Small intestine (tissue), 7 donors: ENCODE measurements around the gene APLN. TPM values are rescaled to one million over a fixed set of nuclear protein-coding genes. Genes with fewer than 3 reads are reported as not detected.

Source experiments
- DNase-seq, 2 donors: peaks; one replicate each; pipeline versions ENCODE4 v3.0.0 to v3.0.0-alpha.2; 2013
- FAIRE-seq: peaks from 2 replicates; lab custom pipeline; 2012; peaks lifted over from hg19 to GRCh38; lab: Jason Lieb, UNC
- H3K27ac ChIP-seq, 3 donors: one replicate each; pipeline ENCODE4 v1.5.1; 2013; ENCODE audit warnings: low read length in 2 of 3, mild to moderate bottlenecking in 2 of 3, control low read depth in 1 of 3, inconsistent platforms in 1 of 3, low read depth in 1 of 3, moderate library complexity in 1 of 3
- H3K27me3 ChIP-seq, 3 donors: one replicate each; pipeline ENCODE4 v1.6.1; 2013; ENCODE audit warnings: low read length in 3 of 3, inconsistent platforms in 1 of 3; ENCODE audit not compliant: control insufficient read depth in 3 of 3, insufficient read depth in 3 of 3
- H3K36me3 ChIP-seq, 3 donors: one replicate each; pipeline ENCODE4 v1.6.1; 2013; ENCODE audit warnings: low read length in 3 of 3, inconsistent platforms in 1 of 3, low read depth in 1 of 3, mild to moderate bottlenecking in 1 of 3, moderate library complexity in 1 of 3; ENCODE audit not compliant: control insufficient read depth in 3 of 3, insufficient read depth in 2 of 3
- H3K4me1 ChIP-seq, 3 donors: one replicate each; pipeline ENCODE4 v1.6.1; 2013; ENCODE audit warnings: low read length in 2 of 3, inconsistent platforms in 1 of 3, low read depth in 1 of 3, mild to moderate bottlenecking in 1 of 3, moderate library complexity in 1 of 3; ENCODE audit not compliant: control insufficient read depth in 3 of 3, insufficient read depth in 2 of 3
- H3K4me3 ChIP-seq, 3 donors: one replicate each; pipeline ENCODE4 v1.5.1; 2013; ENCODE audit warnings: low read length in 3 of 3, control low read depth in 1 of 3, inconsistent platforms in 1 of 3, low read depth in 1 of 3, mild to moderate bottlenecking in 1 of 3, moderate library complexity in 1 of 3
- H3K9me3 ChIP-seq, 2 donors: one replicate each; pipeline ENCODE4 v1.6.1; 2013; ENCODE audit warnings: low read depth in 1 of 2, low read length in 1 of 2; ENCODE audit not compliant: control insufficient read depth in 2 of 2, insufficient read depth in 1 of 2
- WGBS, 3 donors: extraction: QIAGEN DNeasy Blood & Tissue Kit; methylation state at CpG; one replicate each; pipeline ENCODE4 v1.1.7; 2013; 5-methylcytosine and 5-hydroxymethylcytosine counted together
- polyA plus RNA-seq, 4 donors: library from polyadenylated mRNA; stranded (reverse) in 3 of 4; unstranded in 1 of 4; fragments of 200-250 nt in 3 of 4; fragments of 120-200 nt in 1 of 4; gene quantifications; one replicate each; pipeline versions ENCODE4 v1.2.1 to v1.2.3, GENCODE V29; 2013
- donor health status: healthy with polysubstance abuse.
- donor health status: control.
- donor health status: control.
- donor health status: Bipolar disorder and iron deficiency.
- donor health status: healthy.

The APLN gene
- polyA plus RNA-seq, 4 donors = 0.27 to 1.5 (median 1.2) TPM; not detected in 1

DNA sequence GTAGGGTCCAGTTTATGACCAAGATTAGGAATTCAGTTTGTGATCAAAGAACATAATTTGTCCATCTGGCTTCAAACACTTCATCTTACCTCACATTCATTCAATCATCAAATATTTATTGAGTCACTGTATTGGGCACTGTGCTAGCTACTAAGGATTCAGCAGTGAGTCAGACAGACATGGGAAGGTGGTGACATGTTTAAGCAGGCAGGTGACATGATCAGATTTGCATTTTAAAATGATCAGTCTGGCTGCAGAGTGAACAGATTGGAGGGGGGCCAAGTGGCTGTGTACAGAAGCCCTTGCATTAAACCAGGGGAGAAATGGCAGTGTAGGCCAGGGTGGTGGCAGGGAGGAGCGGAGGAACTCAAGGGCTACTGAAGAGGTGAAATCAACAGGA lies 25.1 kb upstream of the APLN start:
- Histone ChIP-seq H3K27ac (no peak overlapping the region), H3K4me1 (peaks cover 0 to 13% (median 2%) of the 10 kb centered on the region in 3 donors), H3K9me3 (no peaks in the 10 kb centered on the region), H3K27me3 (no peaks in the 10 kb centered on the region), H3K4me3 (no peak overlapping the region), H3K36me3 (no peaks in the 10 kb centered on the region)
- DNase-seq = no peak
- 82 to 100% (median 93%) methylated on average over 1 of the region's 1 CpG for WGBS, 3 donors
- FAIRE-seq = no peak

DNA sequence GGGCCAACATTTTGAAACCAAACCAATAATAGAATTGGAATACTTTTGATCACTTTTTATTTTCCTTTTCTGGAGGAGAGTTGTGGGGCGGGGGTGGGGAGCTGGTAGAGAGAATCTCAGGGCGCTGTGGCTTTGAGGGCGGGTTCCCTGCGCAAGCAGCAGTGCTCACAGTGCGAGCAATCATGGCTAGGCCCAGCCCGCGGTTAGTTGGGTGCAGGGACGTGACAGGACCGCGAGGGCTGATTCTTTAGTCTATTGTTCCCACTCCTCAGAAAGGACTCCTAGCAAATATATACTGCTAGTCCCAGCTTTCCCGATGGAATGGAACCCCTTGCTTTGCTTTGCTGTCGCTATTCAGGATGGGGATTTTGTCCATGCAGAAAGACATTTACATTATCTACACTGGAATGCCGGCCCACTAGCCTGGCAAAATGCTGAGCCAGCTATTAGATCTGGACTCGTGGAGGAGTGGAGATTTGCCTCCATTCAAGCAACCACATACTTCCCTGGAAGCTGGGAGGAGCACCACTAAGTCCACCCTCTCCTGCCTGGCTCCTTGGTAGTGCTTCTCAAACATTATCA lies 23.9 kb upstream of the APLN start:
- peak overlapping the region; percentile 42 to 88 (median 86) for H3K27ac ChIP-seq
- no peaks in the 10 kb centered on the region for H3K36me3 ChIP-seq
- H3K9me3 ChIP-seq = no peaks in the 10 kb centered on the region

DNA sequence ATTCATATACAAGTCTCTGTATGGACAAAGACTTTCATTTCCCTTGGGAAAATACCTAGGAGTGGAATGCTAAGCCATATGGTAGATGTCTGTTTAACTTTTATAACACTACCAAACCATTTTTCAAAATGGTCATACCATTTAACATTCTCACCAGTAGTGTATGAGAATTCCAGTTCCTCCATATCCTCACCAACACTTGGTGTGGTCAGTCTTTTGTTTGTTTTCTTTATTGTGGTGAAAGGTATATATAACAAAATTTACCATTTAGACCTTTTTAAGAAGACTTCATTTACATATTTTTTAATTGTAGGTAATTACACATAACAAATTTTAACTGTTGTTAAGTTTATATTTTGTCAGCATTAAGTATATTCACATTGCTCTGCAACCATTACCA lies 12.7 kb upstream of the APLN start:
- peaks cover 0 to 2% (median 0%) of the 10 kb centered on the region in 3 donors for H3K4me1 ChIP-seq
- DNase-seq (no peak), FAIRE-seq (no peak)
- H3K27ac ChIP-seq = no peak overlapping the region
- H3K4me3 ChIP-seq = no peak overlapping the region
- peaks cover 0 to 4% of the 10 kb centered on the region in 2 donors for H3K9me3 ChIP-seq
- H3K27me3 ChIP-seq = no peaks in the 10 kb centered on the region
- H3K36me3 ChIP-seq = no peaks in the 10 kb centered on the region

More for the DNA sequence above, 23.9 kb upstream of the APLN start:
- FAIRE-seq (no peak), DNase-seq (peak; percentile 16 to 42)
- Histone ChIP-seq H3K4me3 (peak overlapping the region; percentile 11 to 35 (median 30)), H3K4me1 (peaks cover 0 to 13% (median 2%) of the 10 kb centered on the region in 3 donors), H3K27me3 (no peaks in the 10 kb centered on the region)
- WGBS, 3 donors = 16 to 46% (median 21%) methylated on average over 13 to 14 of the region's 14 CpGs

DNA sequence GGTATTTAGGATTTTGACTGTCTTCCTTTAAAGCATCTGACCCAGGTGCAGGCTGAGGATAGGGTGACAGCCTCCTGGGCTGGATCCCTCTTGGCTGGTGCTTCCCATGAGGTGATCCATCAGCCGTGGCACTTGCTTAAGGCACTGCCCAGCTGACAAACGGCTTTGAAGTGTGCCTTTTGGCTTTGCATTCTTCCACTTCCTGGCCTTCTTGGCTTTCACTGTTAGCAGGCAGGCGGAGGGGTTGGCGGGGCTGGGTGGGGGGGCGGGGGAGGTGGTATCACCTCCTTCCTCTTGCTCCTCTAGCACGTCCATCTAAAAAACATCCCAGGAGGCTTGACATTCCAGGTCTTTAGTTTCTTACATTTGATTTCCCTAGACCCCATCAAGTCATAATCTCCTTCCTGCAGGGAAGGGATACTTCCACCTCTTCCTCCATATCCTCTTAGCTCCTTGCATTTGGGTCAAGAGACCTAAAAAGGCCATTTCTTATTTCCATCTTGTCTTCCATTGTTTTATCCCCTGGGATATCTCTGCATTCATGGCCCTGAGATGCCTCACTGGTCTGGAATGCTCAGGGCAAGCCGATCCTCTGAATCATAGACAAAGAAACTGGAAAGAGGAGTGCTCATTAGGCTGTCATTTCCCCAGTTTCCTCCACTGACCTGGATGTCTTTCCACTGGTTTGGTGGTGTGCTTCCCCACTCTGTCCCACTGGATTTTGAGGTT lies 11.3 kb upstream of the APLN start:
- Histone ChIP-seq H3K27me3 (no peaks in the 10 kb centered on the region), H3K4me1 (peaks cover 0 to 2% (median 0%) of the 10 kb centered on the region in 3 donors), H3K36me3 (no peaks in the 10 kb centered on the region), H3K9me3 (no peaks in the 10 kb centered on the region), H3K27ac (no peak overlapping the region), H3K4me3 (no peak overlapping the region)
- WGBS, 3 donors = 44 to 69% (median 63%) methylated on average over 6 to 7 of the region's 7 CpGs
- DNase-seq (no peak), FAIRE-seq (no peak)

DNA sequence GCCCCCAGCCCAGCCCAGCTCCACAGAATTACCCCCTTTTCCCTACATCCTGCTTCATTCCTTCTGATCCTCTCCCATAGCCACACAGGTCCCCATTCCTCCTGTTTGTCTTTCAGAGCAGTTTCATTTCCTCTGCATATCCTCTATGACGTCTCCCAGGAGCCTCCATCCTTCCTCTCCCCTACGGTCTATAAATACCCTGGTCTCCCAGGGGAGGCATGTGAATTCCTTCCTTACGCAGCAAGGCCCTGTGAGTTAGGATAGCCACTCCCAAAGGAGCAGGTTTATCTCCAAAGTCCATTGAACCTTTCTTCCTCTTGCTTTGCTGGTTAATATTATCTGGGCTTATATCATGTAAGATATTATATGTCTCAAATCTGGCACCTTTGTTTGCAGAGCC lies 8.4 kb upstream of the APLN start:
- Histone ChIP-seq H3K9me3 (peaks cover 0 to 3% of the 10 kb centered on the region in 2 donors), H3K27ac (no peak overlapping the region), H3K4me3 (no peak overlapping the region), H3K36me3 (no peaks in the 10 kb centered on the region), H3K27me3 (no peaks in the 10 kb centered on the region), H3K4me1 (peaks cover 0 to 2% (median 0%) of the 10 kb centered on the region in 3 donors)
- WGBS, 3 donors = 18 to 33% (median 32%) methylated on average over 3 of the region's 3 CpGs
- DNase-seq = peak; percentile 36 to 46
- FAIRE-seq = no peak

DNA sequence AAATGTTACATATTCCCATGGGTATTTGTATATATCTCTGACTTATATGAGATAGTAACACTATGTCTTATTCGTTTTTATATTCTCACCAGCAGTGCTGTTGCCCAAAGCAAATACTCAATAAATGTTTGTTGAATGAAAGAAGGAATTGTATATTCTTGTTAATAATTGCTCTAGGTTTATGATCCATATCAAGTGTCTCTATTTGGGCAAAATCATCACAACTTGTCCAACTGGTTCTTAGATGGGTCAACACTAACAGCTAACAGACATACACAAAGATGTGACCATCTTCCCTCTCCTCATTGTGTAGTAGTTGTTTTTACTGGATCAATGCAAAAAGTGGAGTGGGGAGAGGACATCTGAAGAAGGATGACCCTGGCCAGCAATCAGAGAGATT lies 6.6 kb upstream of the APLN start:
- no peak overlapping the region for H3K4me3 ChIP-seq
- FAIRE-seq (no peak), DNase-seq (peak; percentile 4 to 21)
- no peaks in the 10 kb centered on the region for H3K36me3 ChIP-seq
- H3K27me3 ChIP-seq = no peaks in the 10 kb centered on the region
- peaks cover 0 to 2% (median 0%) of the 10 kb centered on the region in 3 donors for H3K4me1 ChIP-seq
- H3K27ac ChIP-seq = no peak overlapping the region
- H3K9me3 ChIP-seq = peaks cover 0 to 3% of the 10 kb centered on the region in 2 donors
- WGBS, 3 donors = 14 to 56% (median 20%) methylated on average over 1 of the region's 1 CpG

DNA sequence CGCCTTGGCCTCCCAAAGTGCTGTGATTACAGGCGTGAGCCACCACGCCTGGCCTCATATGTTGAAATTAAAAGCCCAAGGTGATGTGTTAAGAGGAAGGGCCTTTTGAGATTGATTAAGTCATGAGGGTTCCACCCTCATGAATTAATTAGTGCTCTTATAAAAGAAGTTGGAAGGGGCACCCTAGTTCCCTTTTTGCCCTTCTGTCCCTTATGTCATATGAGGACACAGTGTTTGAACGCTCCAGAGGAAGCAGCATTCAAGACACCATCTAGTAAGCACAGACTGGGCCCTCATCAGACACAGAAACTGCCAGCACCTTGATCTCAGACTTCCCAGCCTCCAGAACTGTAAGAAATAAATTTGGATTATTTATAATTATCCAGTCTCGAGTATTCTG lies 5.1 kb upstream of the APLN start:
- Histone ChIP-seq H3K27me3 (no peaks in the 10 kb centered on the region), H3K36me3 (no peaks in the 10 kb centered on the region), H3K4me1 (peaks cover 0 to 5% (median 2%) of the 10 kb centered on the region in 3 donors), H3K4me3 (no peak overlapping the region), H3K27ac (no peak overlapping the region), H3K9me3 (peaks cover 0 to 3% of the 10 kb centered on the region in 2 donors)
- FAIRE-seq (no peak), DNase-seq (no peak)
- WGBS, 3 donors = 73 to 88% (median 74%) methylated on average over 5 of the region's 5 CpGs

DNA sequence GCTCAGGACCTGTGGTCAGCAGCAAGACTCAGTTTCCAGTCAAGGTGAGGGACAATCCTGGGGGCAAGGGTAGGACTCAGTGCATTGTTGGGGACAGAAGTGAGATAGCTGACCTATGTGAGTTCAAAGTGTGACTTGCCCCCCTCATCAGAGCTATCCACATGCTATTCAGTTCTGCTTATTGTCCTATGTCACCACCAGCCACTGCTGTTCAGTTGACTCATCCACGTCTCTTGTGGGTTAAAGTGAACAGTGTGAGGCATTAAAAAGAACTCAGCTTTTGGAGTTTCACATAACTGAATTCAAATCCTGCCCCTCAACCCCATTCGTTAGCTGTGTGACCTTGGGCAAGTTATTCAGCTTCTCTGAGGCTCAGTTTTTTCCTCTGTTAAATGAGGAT lies 4.4 kb upstream of the APLN start:
- Histone ChIP-seq H3K27me3 (no peaks in the 10 kb centered on the region), H3K27ac (no peak overlapping the region), H3K9me3 (peaks cover 0 to 3% of the 10 kb centered on the region in 2 donors), H3K4me1 (peaks cover 0 to 6% (median 2%) of the 10 kb centered on the region in 3 donors), H3K4me3 (no peak overlapping the region), H3K36me3 (no peaks in the 10 kb centered on the region)
- no peak for FAIRE-seq
- 78 to 85% (median 83%) methylated on average over 2 of the region's 2 CpGs for WGBS, 3 donors
- no peak for DNase-seq
